Measurements from ENCODE around the gene CTDNEP1.
A peak's percentile ranks its signal among the peaks of the same experiment; 100 is the strongest.

Gene CTDNEP1

DNA sequence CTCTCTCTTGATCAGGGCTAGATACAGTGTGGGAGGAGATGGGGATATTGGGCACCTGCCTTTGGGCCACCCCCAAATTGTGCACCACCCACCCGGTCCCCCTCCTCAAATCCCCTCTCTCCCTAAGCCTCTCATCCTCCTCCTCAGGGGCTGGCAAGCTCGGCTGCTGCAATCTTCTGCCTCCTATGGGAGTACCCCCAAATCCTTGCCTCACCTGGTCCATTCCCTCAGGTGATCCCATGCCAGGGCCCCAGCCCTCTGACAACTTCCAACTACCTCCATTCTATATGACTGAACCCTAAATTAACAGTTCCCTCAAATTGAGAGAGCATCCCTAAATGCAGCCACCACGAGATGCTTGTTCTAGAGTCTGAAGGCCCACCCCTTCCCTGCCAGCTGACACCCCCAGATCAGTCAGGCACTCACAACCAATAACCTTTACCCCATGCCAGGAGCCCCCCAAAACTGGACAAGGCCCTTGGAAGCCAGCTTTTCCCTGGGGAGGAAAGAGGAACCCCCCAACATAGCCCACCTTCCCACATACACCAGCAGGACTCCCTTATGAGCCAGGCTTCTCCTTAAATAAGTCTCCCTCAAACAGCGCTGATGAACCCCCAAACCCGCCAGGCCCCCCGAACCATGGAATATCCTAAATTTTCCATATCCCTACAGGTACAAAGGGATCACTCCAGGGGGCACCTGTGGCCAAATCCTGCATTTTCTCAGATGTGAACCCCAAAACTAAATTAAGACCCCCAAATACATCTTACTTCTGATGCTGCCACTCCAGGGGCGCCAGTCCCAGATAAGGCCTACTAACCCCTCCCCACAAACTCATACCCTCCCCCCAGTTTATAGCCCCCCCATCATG lies 35.1 kb downstream of the CTDNEP1 start:
- Histone ChIP-seq H2AFZ (ENCODE audit: low read length) (no peak overlapping the region), H3K27ac (replicated peaks; ENCODE audit: low read length) (peak overlapping the region; percentile 80), H3K4me1 (ENCODE audit: control insufficient read depth in 2 of 2, insufficient read depth in 1 of 2, low read depth in 1 of 2, low read length in 2 of 2) (peaks cover 37 to 46% of the 10 kb centered on the region in 2 donors), H3K9ac (ENCODE audit: low read depth, low read length, poor library complexity) (peak overlapping the region; percentile 74), H2AK5ac (ENCODE audit: low read depth, low read length) (peak overlapping the region; percentile 53), H3K18ac (ENCODE audit: low read length) (peak overlapping the region; percentile 46), H2BK120ac (ENCODE audit: low read depth, low read length) (no peak overlapping the region), H3K79me1 (ENCODE audit: low read depth, low read length) (peaks cover 2% of the 10 kb centered on the region), H3K36me3 (replicated peaks in 1 of 2; ENCODE audit: control insufficient read depth in 2 of 2, insufficient read depth in 2 of 2, low read length in 2 of 2) (peaks cover 2 to 11% of the 10 kb centered on the region in 2 donors), H3K4me2 (ENCODE audit: insufficient read depth, low read length, poor library complexity, severe bottlenecking) (peak overlapping the region; percentile 74), H2BK15ac (ENCODE audit: low read length) (no peak overlapping the region), H4K8ac (ENCODE audit: low read depth, low read length) (no peak overlapping the region), H2BK12ac (ENCODE audit: low read length) (no peak overlapping the region), H3K27me3 (ENCODE audit: control insufficient read depth in 3 of 3, insufficient read depth in 3 of 3, low read depth in 1 of 3, low read length in 3 of 3) (no peaks in the 10 kb centered on the region), H4K91ac (ENCODE audit: low read depth, low read length, poor library complexity) (no peak overlapping the region), H3K14ac (ENCODE audit: low read length) (no peak overlapping the region), H2BK5ac (ENCODE audit: low read length) (peak overlapping the region; percentile 15), H3K4me3 (ENCODE audit: low read length in 2 of 2) (peak overlapping the region; percentile 44 to 76), H3K9me3 (replicated peaks in 1 of 2; ENCODE audit: control insufficient read depth in 2 of 2, insufficient read depth in 1 of 2, low read depth in 1 of 2, low read length in 2 of 2) (no peaks in the 10 kb centered on the region), H3K23ac (ENCODE audit: low read depth, low read length, poor library complexity) (no peak overlapping the region), H3K4ac (ENCODE audit: low read length) (no peak overlapping the region)
- no CpG with 5 or more reads among the region's 7 CpGs for WGBS, 2 donors (ENCODE audit: extremely low coverage in 2 of 2, insufficient read length in 2 of 2, insufficient replicate concordance in 1 of 2)
- DNase-seq (ENCODE audit: low spot score): no peak

DNA sequence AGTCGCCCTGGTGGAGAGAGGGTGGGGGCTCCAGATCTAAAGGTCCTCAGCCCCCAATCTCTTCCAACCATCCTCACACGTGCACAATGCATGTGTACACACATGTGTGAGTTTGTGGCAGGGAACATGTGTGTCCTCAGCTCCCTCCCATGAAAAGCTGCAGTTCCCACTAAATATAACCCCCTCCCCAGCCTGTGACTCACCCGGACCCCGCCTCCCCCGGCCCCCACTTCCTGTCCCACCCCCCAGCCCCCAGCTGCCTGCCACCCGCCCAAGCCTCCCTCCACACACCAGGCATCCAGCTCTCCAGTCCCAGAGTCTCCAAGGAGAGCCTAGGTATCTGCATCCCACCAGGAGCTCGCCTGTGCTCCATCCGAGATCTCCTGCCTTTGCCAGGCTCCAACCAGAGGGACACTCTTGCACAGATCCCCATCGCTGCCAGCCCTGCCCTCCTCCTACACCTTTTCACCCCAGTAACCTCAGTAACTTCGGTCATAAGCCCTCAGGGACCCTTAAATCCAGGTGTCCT lies 35.8 kb downstream of the CTDNEP1 start:
- H3K9me3 ChIP-seq (replicated peaks in 1 of 2; ENCODE audit: control insufficient read depth in 2 of 2, insufficient read depth in 1 of 2, low read depth in 1 of 2, low read length in 2 of 2): no peaks in the 10 kb centered on the region
- H3K79me1 ChIP-seq (ENCODE audit: low read depth, low read length): peaks cover 2% of the 10 kb centered on the region
- H2BK5ac ChIP-seq (ENCODE audit: low read length): peak overlapping the region; percentile 20
- H3K4me2 ChIP-seq (ENCODE audit: insufficient read depth, low read length, poor library complexity, severe bottlenecking): peak overlapping the region; percentile 74
- peak overlapping the region; percentile 63 for H3K18ac ChIP-seq (ENCODE audit: low read length)
- H4K8ac ChIP-seq (ENCODE audit: low read depth, low read length): no peak overlapping the region
- H2AFZ ChIP-seq (ENCODE audit: low read length): no peak overlapping the region
- H3K9ac ChIP-seq (ENCODE audit: low read depth, low read length, poor library complexity): no peak overlapping the region
- no peaks in the 10 kb centered on the region for H3K27me3 ChIP-seq (ENCODE audit: control insufficient read depth in 3 of 3, insufficient read depth in 3 of 3, low read depth in 1 of 3, low read length in 3 of 3)
- no peak overlapping the region for H3K14ac ChIP-seq (ENCODE audit: low read length)
- H2BK15ac ChIP-seq (ENCODE audit: low read length): peak overlapping the region; percentile 5
- H4K91ac ChIP-seq (ENCODE audit: low read depth, low read length, poor library complexity): no peak overlapping the region
- peak overlapping the region; percentile 44 to 76 for H3K4me3 ChIP-seq (ENCODE audit: low read length in 2 of 2)
- H2BK120ac ChIP-seq (ENCODE audit: low read depth, low read length): peak overlapping the region; percentile 43
- no peak overlapping the region for H3K4ac ChIP-seq (ENCODE audit: low read length)
- peak overlapping the region; percentile 31 for H2AK5ac ChIP-seq (ENCODE audit: low read depth, low read length)
- H3K36me3 ChIP-seq (replicated peaks in 1 of 2; ENCODE audit: control insufficient read depth in 2 of 2, insufficient read depth in 2 of 2, low read length in 2 of 2): peaks cover 0 to 3% of the 10 kb centered on the region in 2 donors
- peak overlapping the region; percentile 51 for H2BK12ac ChIP-seq (ENCODE audit: low read length)
- H3K23ac ChIP-seq (ENCODE audit: low read depth, low read length, poor library complexity): no peak overlapping the region
- H3K27ac ChIP-seq (replicated peaks; ENCODE audit: low read length): peak overlapping the region; percentile 85
- WGBS, 2 donors (ENCODE audit: extremely low coverage in 2 of 2, insufficient read length in 2 of 2, insufficient replicate concordance in 1 of 2): no CpG with 5 or more reads among the region's 10 CpGs
- peaks cover 40 to 49% of the 10 kb centered on the region in 2 donors for H3K4me1 ChIP-seq (ENCODE audit: control insufficient read depth in 2 of 2, insufficient read depth in 1 of 2, low read depth in 1 of 2, low read length in 2 of 2)
- DNase-seq (ENCODE audit: low spot score): no peak

DNA sequence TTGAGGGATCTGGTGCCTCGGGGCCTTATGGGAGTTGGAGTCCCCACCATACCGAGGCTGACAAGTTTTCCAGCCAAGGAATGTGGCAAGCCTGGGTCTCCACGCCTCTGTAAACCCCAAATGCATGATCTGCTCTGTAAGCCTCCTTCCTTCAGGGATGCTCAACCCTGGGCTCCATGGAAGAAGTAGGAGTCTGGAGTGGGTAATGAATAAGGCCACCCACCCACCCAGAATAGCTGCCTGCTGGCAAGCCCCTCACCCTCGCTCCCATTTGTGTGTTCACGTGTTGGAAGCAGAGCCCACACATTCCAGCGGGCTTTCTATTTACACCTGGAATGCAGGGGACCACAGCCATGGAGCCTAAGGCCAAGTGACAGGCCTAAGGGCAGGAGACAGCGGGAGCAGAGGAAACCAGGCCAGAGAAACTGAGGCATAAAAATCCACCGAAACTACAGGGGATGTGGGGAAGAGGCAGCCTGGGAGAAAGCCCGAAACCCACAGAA lies 36.3 kb downstream of the CTDNEP1 start:
- H2BK12ac ChIP-seq (ENCODE audit: low read length): peak overlapping the region; percentile 51
- no CpG with 5 or more reads among the region's 9 CpGs for WGBS, 2 donors (ENCODE audit: extremely low coverage in 2 of 2, insufficient read length in 2 of 2, insufficient replicate concordance in 1 of 2)

More for the DNA sequence above, 36.3 kb downstream of the CTDNEP1 start:
- Histone ChIP-seq H4K91ac (ENCODE audit: low read depth, low read length, poor library complexity) (no peak overlapping the region), H3K79me1 (ENCODE audit: low read depth, low read length) (peaks cover 2% of the 10 kb centered on the region), H3K4me3 (ENCODE audit: low read length in 2 of 2) (peak overlapping the region; percentile 26 to 44), H3K18ac (ENCODE audit: low read length) (peak overlapping the region; percentile 63), H3K4me2 (ENCODE audit: insufficient read depth, low read length, poor library complexity, severe bottlenecking) (peak overlapping the region; percentile 49), H2BK120ac (ENCODE audit: low read depth, low read length) (peak overlapping the region; percentile 43), H3K14ac (ENCODE audit: low read length) (no peak overlapping the region), H3K4ac (ENCODE audit: low read length) (no peak overlapping the region), H3K27ac (replicated peaks; ENCODE audit: low read length) (peak overlapping the region; percentile 85), H2AFZ (ENCODE audit: low read length) (no peak overlapping the region), H2BK5ac (ENCODE audit: low read length) (peak overlapping the region; percentile 20), H3K36me3 (replicated peaks in 1 of 2; ENCODE audit: control insufficient read depth in 2 of 2, insufficient read depth in 2 of 2, low read length in 2 of 2) (no peaks in the 10 kb centered on the region), H3K23ac (ENCODE audit: low read depth, low read length, poor library complexity) (no peak overlapping the region), H4K8ac (ENCODE audit: low read depth, low read length) (no peak overlapping the region), H2AK5ac (ENCODE audit: low read depth, low read length) (peak overlapping the region; percentile 31), H3K9ac (ENCODE audit: low read depth, low read length, poor library complexity) (no peak overlapping the region), H3K9me3 (replicated peaks in 1 of 2; ENCODE audit: control insufficient read depth in 2 of 2, insufficient read depth in 1 of 2, low read depth in 1 of 2, low read length in 2 of 2) (no peaks in the 10 kb centered on the region), H3K4me1 (ENCODE audit: control insufficient read depth in 2 of 2, insufficient read depth in 1 of 2, low read depth in 1 of 2, low read length in 2 of 2) (peaks cover 39 to 45% of the 10 kb centered on the region in 2 donors), H3K27me3 (ENCODE audit: control insufficient read depth in 3 of 3, insufficient read depth in 3 of 3, low read depth in 1 of 3, low read length in 3 of 3) (no peaks in the 10 kb centered on the region), H2BK15ac (ENCODE audit: low read length) (peak overlapping the region; percentile 5)
- no peak for DNase-seq (ENCODE audit: low spot score)
